Upper lobe of left lung (tissue), 4 donors: ENCODE results near the gene PCNX2.

Experiments used
- CTCF ChIP-seq, 6 experiments: fragments of 450-650 bp in 4 of 6; fragments of 200-600 bp in 2 of 6; sonication (generic) in 2 of 6; IDR thresholded peaks; one replicate each; pipeline ENCODE4 v1.5.1; 2016 to 2019; ENCODE audit warnings: antibody characterized with exemption in 6 of 6
- EP300 ChIP-seq, 4 donors: sonication (generic); formaldehyde crosslinking; IDR thresholded peaks; one replicate each; pipeline ENCODE4 v1.5.1; 2017; ENCODE audit warnings: antibody characterized with exemption in 4 of 4, control low read depth in 2 of 4
- POLR2A ChIP-seq, 4 donors: fragments of 450-650 bp; IDR thresholded peaks; one replicate each; pipeline ENCODE4 v1.5.1; 2016 to 2017; ENCODE audit warnings: antibody characterized with exemption in 4 of 4, mild to moderate bottlenecking in 2 of 4
- POLR2AphosphoS5 ChIP-seq, 2 donors: sonication (generic); formaldehyde crosslinking; IDR thresholded peaks; one replicate each; pipeline ENCODE4 v1.5.1; 2017; ENCODE audit warnings: antibody characterized with exemption in 2 of 2

DNA sequence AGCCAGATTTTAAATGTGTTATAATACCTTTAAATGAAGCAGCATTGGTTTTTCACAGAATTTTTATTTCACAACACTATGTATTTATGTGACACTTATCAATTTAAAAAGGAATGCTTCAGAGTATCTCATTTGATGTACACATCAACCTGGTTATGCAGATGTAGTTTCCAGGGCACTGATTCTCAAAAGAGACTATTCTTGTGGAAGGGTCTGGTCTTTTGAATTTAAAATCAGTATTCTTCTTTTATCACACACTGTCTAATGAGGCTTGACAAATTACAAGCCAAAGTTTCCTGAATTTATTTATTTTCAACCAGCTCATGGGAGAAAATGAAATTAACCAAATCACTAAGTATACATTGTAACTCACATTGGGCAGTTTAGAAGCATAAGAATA is 257.7 kb downstream of the PCNX2 start:
- no peak for TF ChIP-seq EP300 (IDR thresholded peaks at IDR 0.05)
- TF ChIP-seq CTCF (IDR thresholded peaks at IDR 0.05), result no peak
- no peak for TF ChIP-seq POLR2AphosphoS5 (IDR thresholded peaks at IDR 0.05)
- TF ChIP-seq POLR2A (IDR thresholded peaks at IDR 0.05), result no peak
